Caco-2 (cell line): ENCODE measurements around the gene ASIC4. TPM values are rescaled to one million over a fixed set of nuclear protein-coding genes. Genes with fewer than 3 reads are reported as not detected.

Experiments
- BruUV-seq: library from RNA; stranded (reverse); fragments of 400-500 nt; replicated peaks from 2 replicates; lab custom pipeline; 2021; lab: Mats Ljungman, UMichigan
- CTCF ChIA-PET: fragments of 300-600 bp; sonication (Branson Sonifier 250); formaldehyde crosslinking; loops from one replicate; lab custom pipeline; 2022; ENCODE audit warnings: antibody characterized with exemption; lab: Charles Lee
- POLR2A ChIA-PET: fragments of 300-600 bp; sonication (Branson Sonifier 250); formaldehyde crosslinking; loops from one replicate; lab custom pipeline; 2022; ENCODE audit warnings: antibody characterized with exemption; lab: Charles Lee
- DNase-seq, 2 experiments: peaks; one replicate each; pipeline versions ENCODE4 v3.0.0 to v3.0.0-alpha.2; 2020 to 2022
- H3K27me3 ChIP-seq: replicated peaks from 2 replicates; pipeline ENCODE4 v1.6.0; 2011; ENCODE audit warnings: low read length; ENCODE audit not compliant: control insufficient read depth, insufficient read depth
- H3K36me3 ChIP-seq: 2 replicates; pipeline ENCODE4 v1.5.1; 2011; ENCODE audit warnings: low read length; ENCODE audit not compliant: control insufficient read depth, insufficient read depth
- H3K4me1 ChIP-seq: fragments of 250-450 bp; sonication (Bioruptor Pico); 2 replicates; pipeline ENCODE4 v1.5.1; 2020; ENCODE audit warnings: mild to moderate bottlenecking
- H3K4me3 ChIP-seq: 2 replicates; pipeline ENCODE4 v1.5.1; 2011; ENCODE audit warnings: low read depth, mild to moderate bottlenecking, control low read depth, low read length
- H3K9me3 ChIP-seq: fragments of 250-450 bp; sonication (Bioruptor Pico); 2 replicates; pipeline ENCODE4 v1.5.1; 2020; ENCODE audit warnings: mild to moderate bottlenecking, moderate library complexity
- H3K27ac Mint-ChIP-seq: one replicate; pipeline ENCODE4 v1.8.0; 2022; ENCODE audit warnings: mixed read lengths; ENCODE audit not compliant: unreplicated experiment
- H3K27me3 Mint-ChIP-seq: one replicate; pipeline ENCODE4 v1.8.0; 2022; ENCODE audit warnings: mixed read lengths; ENCODE audit not compliant: insufficient read depth, unreplicated experiment
- H3K36me3 Mint-ChIP-seq: one replicate; pipeline ENCODE4 v1.8.0; 2022; ENCODE audit warnings: mild to moderate bottlenecking, mixed read lengths; ENCODE audit not compliant: insufficient read depth, unreplicated experiment
- H3K4me1 Mint-ChIP-seq: one replicate; pipeline ENCODE4 v1.8.0; 2022; ENCODE audit warnings: low read depth, mixed read lengths; ENCODE audit not compliant: unreplicated experiment
- H3K4me3 Mint-ChIP-seq: one replicate; pipeline ENCODE4 v1.8.0; 2022; ENCODE audit warnings: mild to moderate bottlenecking, moderate library complexity, mixed read lengths; ENCODE audit not compliant: unreplicated experiment
- H3K9me3 Mint-ChIP-seq: one replicate; pipeline ENCODE4 v1.8.0; 2022; ENCODE audit warnings: mixed read lengths; ENCODE audit not compliant: unreplicated experiment
- intact Hi-C: fragments of 100-400 bp; cut with micrococcal nuclease; formaldehyde crosslinking; loops from one replicate; pipeline ENCODE4 v1.10.0; 2022; ENCODE audit not compliant: unreplicated experiment
- total RNA-seq: library from RNA; stranded (reverse); gene quantifications from 2 replicates; pipeline ENCODE4 v1.2.3, GENCODE V29; 2022
- TF ChIP-seq, protein P1 (sequence below), 2 experiments: fragments of 200-600 bp in 1 of 2; IDR thresholded peaks; 1 replicate in 1 of 2; 2 replicates in 1 of 2; pipeline versions ENCODE4 v1.5.1 to v1.8.0; 2011 to 2022; ENCODE audit warnings: antibody characterized with exemption in 1 of 2, control low read depth in 1 of 2, inconsistent platforms in 1 of 2, low read depth in 1 of 2, low read length in 1 of 2, mild to moderate bottlenecking in 1 of 2, moderate library complexity in 1 of 2; ENCODE audit not compliant: insufficient read depth in 1 of 2, severe bottlenecking in 1 of 2, unreplicated experiment in 1 of 2

Gene ASIC4
- total RNA-seq, 1 experiment from 2014 or later: 0.16 TPM

DNA sequence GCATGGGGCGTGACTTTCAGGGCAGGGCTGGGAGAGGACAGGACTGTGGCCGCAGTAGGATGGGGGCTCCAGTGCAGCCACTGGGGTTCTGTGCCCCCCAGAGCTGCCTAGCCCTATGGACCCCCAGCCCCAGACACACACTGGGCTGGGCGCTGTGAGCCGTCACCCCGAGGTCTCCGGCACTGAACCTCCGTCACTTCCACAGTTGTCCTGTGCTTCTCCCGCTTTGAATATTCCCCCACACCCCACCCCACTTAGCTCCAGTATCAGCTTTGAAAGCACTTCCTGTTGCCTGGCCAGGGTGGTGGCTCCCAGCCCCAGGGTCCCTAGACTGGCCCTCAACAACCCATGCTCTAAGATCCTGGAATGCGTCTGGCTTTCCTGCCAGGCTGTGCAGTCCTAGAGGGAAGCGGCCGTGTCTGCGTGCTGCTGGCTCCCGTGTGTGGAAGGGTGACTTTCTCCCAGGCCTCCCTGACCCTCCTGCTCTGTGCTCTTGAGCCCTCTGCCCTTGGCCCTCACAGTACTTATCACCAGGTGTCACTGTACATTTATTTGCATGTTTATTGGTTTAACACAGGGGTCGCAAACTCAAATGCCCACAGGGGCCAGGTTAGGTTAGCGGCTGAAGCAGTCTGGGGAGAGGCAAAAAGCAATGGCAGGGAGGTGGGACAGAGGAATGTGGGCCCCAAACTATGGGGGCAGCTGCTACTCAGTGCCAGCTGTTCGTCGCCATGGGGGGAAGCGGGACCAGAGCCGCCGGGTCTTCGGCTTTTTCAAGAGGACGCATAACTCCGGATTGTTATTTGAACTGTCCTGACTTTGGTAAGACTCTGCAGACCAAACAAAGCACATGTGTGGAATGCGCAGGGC, 47.1 kb downstream of the ASIC4 start:
- peak overlapping the region; percentile 64 for H3K27ac Mint-ChIP-seq
- no TSS peak for BruUV-seq
- POLR2A ChIA-PET: interaction anchor here (0.9 to 2.1 kb wide), 3 partner anchors 9 to 36 kb away, joined by 3 to 13 read pairs (median 3); partner anchors contain the start of genes OBSL1 and STK11IP

DNA sequence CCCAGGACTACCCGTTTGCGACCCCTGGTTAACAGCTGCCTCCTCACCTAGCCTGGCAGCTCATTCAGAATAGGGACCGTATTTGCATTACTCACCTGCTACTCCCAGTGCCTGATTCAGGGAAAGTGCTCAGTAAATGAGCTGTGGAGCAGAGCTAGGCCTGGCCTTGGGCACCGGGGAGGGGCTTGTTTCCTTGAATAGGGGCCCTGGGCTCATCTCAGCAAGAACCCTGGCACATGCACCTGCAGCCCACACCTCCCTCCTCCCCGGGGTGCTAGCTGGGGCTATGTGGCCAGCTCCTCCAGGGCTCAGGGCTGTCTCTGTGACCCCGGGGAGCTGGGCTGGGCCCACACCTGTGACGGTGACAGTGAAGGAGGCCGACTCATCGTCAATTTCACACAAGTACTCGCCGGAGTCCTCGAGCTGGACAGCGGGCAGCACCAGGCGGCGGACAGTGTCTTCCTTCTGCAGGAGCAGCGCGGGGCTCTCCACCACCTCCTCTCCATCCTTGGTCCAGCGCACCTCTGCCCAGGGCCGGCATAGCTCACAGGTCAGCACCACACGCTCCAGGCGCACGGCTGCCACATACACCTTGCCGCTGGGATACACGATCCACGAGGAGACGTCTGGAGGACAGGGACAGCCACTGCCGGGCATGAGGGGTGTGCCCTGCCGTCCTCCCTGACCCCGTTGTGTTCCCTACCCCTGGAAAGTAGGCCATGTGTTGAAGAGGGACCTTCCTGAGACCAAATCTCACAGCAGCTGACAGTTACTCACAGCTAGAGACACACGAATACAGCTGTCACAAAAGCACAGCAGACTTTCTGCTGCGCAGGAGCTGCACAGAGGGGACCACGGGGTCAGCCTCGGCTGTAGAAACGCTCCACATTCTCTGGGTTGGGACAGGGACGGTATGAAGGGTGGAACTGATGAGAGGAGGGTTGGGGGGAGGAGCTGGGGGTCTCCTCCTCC, 48.1 kb downstream of the ASIC4 start:
- Mint-ChIP-seq H3K4me1 (peaks cover 15% of the 10 kb centered on the region), H3K36me3 (peaks cover 13% of the 10 kb centered on the region), H3K9me3 (no peaks in the 10 kb centered on the region), H3K27me3 (no peaks in the 10 kb centered on the region), H3K4me3 (no peak overlapping the region), H3K27ac (peak overlapping the region; percentile 64)
- Histone ChIP-seq H3K9me3 (no peaks in the 10 kb centered on the region), H3K27me3 (no peaks in the 10 kb centered on the region; the same call in 1 of the 2 replicates), H3K36me3 (no peaks in the 10 kb centered on the region), H3K4me3 (no peak overlapping the region), H3K4me1 (peaks cover 25% of the 10 kb centered on the region)
- CTCF ChIA-PET: interaction anchor here (0.6 to 3.4 kb wide), 6 partner anchors 9 to 127 kb away, joined by 3 to 19 read pairs (median 8); partner anchors contain the start of genes CHPF, OBSL1, STK11IP and TMEM198
- no peak for DNase-seq
- POLR2A ChIA-PET: interaction anchor here (0.6 to 2.1 kb wide), 3 partner anchors 10 to 520 kb away, joined by 3 to 13 read pairs (median 4); partner anchors contain the start of gene STK11IP
- intact Hi-C loops: loop anchor here (1.0 to 5.0 kb wide), 2 partner anchors 9 to 35 kb away; partner anchors contain the start of genes OBSL1 and STK11IP
- TSS peak; percentile 25 for BruUV-seq
- TF ChIP-seq, protein P1, sequence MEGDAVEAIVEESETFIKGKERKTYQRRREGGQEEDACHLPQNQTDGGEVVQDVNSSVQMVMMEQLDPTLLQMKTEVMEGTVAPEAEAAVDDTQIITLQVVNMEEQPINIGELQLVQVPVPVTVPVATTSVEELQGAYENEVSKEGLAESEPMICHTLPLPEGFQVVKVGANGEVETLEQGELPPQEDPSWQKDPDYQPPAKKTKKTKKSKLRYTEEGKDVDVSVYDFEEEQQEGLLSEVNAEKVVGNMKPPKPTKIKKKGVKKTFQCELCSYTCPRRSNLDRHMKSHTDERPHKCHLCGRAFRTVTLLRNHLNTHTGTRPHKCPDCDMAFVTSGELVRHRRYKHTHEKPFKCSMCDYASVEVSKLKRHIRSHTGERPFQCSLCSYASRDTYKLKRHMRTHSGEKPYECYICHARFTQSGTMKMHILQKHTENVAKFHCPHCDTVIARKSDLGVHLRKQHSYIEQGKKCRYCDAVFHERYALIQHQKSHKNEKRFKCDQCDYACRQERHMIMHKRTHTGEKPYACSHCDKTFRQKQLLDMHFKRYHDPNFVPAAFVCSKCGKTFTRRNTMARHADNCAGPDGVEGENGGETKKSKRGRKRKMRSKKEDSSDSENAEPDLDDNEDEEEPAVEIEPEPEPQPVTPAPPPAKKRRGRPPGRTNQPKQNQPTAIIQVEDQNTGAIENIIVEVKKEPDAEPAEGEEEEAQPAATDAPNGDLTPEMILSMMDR (IDR thresholded peaks at IDR 0.05; ENCODE audit: insufficient read depth in 1 of 2, low read depth in 1 of 2, low read length in 1 of 2, severe bottlenecking in 1 of 2, unreplicated experiment in 1 of 2): no peak

More for the DNA sequence above, 47.1 kb downstream of the ASIC4 start:
- Mint-ChIP-seq H3K36me3 (peaks cover 13% of the 10 kb centered on the region), H3K27me3 (no peaks in the 10 kb centered on the region), H3K9me3 (no peaks in the 10 kb centered on the region), H3K4me1 (peaks cover 15% of the 10 kb centered on the region), H3K4me3 (no peak overlapping the region)
- Histone ChIP-seq H3K36me3 (no peaks in the 10 kb centered on the region), H3K4me3 (no peak overlapping the region), H3K4me1 (peaks cover 25% of the 10 kb centered on the region), H3K27me3 (no peaks in the 10 kb centered on the region; the same call in 1 of the 2 replicates), H3K9me3 (no peaks in the 10 kb centered on the region)
- TF ChIP-seq, protein P1 (IDR thresholded peaks at IDR 0.05; ENCODE audit: insufficient read depth in 1 of 2, low read depth in 1 of 2, low read length in 1 of 2, severe bottlenecking in 1 of 2, unreplicated experiment in 1 of 2): no peak
- intact Hi-C loops: loop anchor here (1.0 to 5.0 kb wide), 2 partner anchors 10 to 36 kb away; partner anchors contain the start of genes OBSL1 and STK11IP
- CTCF ChIA-PET: interaction anchor here (1.0 to 3.4 kb wide), 8 partner anchors 9 to 128 kb away, joined by 3 to 19 read pairs (median 8); partner anchors contain the start of genes CHPF, OBSL1, STK11IP and TMEM198
- peak; percentile 60 to 65 for DNase-seq
